PC-3 (cell line): ENCODE measurements around the gene ADIG.

ENCODE experiments used
- EZH2phosphoT487 ChIP-seq: fragments of 300-600 bp; sonication (generic); IDR thresholded peaks from 2 replicates; pipeline ENCODE4 v1.6.1; 2018; ENCODE audit warnings: mild to moderate bottlenecking, antibody characterized with exemption, low read length, borderline replicate concordance
- TF ChIP-seq, protein P1 (sequence below): fragments of 300-600 bp; sonication (generic); conservative IDR thresholded peaks from 2 replicates; pipeline ENCODE4 v1.5.1; 2017; ENCODE audit warnings: antibody characterized with exemption, low read depth, mild to moderate bottlenecking, low read length

DNA sequence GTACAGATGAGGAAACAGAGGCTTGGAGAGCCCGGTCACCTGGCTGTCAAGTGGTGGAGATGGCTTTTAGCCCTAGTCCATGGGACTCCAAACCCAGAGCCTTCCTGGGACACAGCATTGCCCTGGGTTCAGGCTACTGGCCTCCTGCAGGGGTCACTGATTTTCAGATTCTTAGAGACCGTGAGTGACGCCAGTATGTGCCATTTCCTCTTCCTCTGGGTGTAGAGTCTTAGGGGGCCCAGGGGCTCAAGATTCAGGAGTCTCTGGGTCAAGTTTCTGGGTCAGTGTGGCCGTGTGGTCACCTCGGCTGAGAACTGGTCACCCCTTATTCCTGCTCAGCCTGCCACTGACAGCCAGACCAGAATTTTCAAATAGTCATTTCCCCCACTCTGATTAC lies 21.2 kb downstream of the ADIG start:
- TF ChIP-seq, protein P1, sequence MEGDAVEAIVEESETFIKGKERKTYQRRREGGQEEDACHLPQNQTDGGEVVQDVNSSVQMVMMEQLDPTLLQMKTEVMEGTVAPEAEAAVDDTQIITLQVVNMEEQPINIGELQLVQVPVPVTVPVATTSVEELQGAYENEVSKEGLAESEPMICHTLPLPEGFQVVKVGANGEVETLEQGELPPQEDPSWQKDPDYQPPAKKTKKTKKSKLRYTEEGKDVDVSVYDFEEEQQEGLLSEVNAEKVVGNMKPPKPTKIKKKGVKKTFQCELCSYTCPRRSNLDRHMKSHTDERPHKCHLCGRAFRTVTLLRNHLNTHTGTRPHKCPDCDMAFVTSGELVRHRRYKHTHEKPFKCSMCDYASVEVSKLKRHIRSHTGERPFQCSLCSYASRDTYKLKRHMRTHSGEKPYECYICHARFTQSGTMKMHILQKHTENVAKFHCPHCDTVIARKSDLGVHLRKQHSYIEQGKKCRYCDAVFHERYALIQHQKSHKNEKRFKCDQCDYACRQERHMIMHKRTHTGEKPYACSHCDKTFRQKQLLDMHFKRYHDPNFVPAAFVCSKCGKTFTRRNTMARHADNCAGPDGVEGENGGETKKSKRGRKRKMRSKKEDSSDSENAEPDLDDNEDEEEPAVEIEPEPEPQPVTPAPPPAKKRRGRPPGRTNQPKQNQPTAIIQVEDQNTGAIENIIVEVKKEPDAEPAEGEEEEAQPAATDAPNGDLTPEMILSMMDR, result no peak
- TF ChIP-seq EZH2phosphoT487, result no peak
